ENCODE data around the gene MAP3K1.

GRCh38 chr5:56801256-56801655, 14.1 kb upstream of the MAP3K1 start:
- TF ChIP-seq ZNF670 (tag by site-specific recombination; IDR thresholded peaks at IDR 0.05; ENCODE audit: low read depth) (no peak), ZNF529 (tag by site-specific recombination; IDR thresholded peaks at IDR 0.05; ENCODE audit: insufficient replicate concordance) (no peak), CTCF (tag by site-specific recombination; IDR thresholded peaks at IDR 0.05) (no peak), ZNF423 (tag by site-specific recombination; IDR thresholded peaks at IDR 0.05) (no peak), ZNF121 (tag by site-specific recombination; IDR thresholded peaks at IDR 0.05) (no peak), ZIC2 (tag by site-specific recombination; IDR thresholded peaks at IDR 0.05) (no peak), KLF16 (tag by site-specific recombination; IDR thresholded peaks at IDR 0.05) (no peak), ZNF558 (tag by site-specific recombination; IDR thresholded peaks at IDR 0.05) (no peak)
